Parathyroid adenoma (tissue), 2 donors: ENCODE data around the gene TOB1.

Experiments used
- H2AFZ ChIP-seq: fragments of 300-600 bp; sonication (generic); one replicate; pipeline ENCODE4 v1.7.0; 2017; ENCODE audit warnings: antibody characterized with exemption, mild to moderate bottlenecking
- H3K27ac ChIP-seq: fragments of 300-600 bp; sonication (generic); one replicate; pipeline ENCODE4 v1.7.0; 2017
- H3K27me3 ChIP-seq: fragments of 300-600 bp; sonication (generic); one replicate; pipeline ENCODE4 v1.7.0; 2017; ENCODE audit warnings: low read length; ENCODE audit not compliant: control insufficient read depth, insufficient read depth
- H3K36me3 ChIP-seq: fragments of 300-600 bp; sonication (generic); one replicate; pipeline ENCODE4 v1.7.0; 2017; ENCODE audit warnings: low read length; ENCODE audit not compliant: control insufficient read depth, insufficient read depth
- H3K4me1 ChIP-seq: fragments of 300-600 bp; sonication (generic); one replicate; pipeline ENCODE4 v1.7.0; 2017; ENCODE audit warnings: control low read depth
- H3K4me2 ChIP-seq: fragments of 300-600 bp; sonication (generic); one replicate; pipeline ENCODE4 v1.7.0; 2017; ENCODE audit warnings: low read length
- H3K4me3 ChIP-seq: fragments of 300-600 bp; sonication (generic); one replicate; pipeline ENCODE4 v1.7.0; 2017; ENCODE audit warnings: low read depth, low read length
- H3K79me2 ChIP-seq: fragments of 300-600 bp; sonication (generic); one replicate; pipeline ENCODE4 v1.7.0; 2017; ENCODE audit warnings: control low read depth
- H3K9ac ChIP-seq: fragments of 300-600 bp; sonication (generic); one replicate; pipeline ENCODE4 v1.7.0; 2017; ENCODE audit warnings: mild to moderate bottlenecking
- H3K9me3 ChIP-seq: fragments of 300-600 bp; sonication (generic); one replicate; pipeline ENCODE4 v1.7.0; 2017; ENCODE audit warnings: low read length; ENCODE audit not compliant: control insufficient read depth
- TF ChIP-seq, protein P1 (sequence below): fragments of 300-600 bp; sonication (generic); IDR thresholded peaks from one replicate; pipeline ENCODE4 v1.7.0; 2017; ENCODE audit warnings: antibody characterized with exemption, mild to moderate bottlenecking
- donor health status: primary hyperparathyroidism.

TOB1 gene

DNA sequence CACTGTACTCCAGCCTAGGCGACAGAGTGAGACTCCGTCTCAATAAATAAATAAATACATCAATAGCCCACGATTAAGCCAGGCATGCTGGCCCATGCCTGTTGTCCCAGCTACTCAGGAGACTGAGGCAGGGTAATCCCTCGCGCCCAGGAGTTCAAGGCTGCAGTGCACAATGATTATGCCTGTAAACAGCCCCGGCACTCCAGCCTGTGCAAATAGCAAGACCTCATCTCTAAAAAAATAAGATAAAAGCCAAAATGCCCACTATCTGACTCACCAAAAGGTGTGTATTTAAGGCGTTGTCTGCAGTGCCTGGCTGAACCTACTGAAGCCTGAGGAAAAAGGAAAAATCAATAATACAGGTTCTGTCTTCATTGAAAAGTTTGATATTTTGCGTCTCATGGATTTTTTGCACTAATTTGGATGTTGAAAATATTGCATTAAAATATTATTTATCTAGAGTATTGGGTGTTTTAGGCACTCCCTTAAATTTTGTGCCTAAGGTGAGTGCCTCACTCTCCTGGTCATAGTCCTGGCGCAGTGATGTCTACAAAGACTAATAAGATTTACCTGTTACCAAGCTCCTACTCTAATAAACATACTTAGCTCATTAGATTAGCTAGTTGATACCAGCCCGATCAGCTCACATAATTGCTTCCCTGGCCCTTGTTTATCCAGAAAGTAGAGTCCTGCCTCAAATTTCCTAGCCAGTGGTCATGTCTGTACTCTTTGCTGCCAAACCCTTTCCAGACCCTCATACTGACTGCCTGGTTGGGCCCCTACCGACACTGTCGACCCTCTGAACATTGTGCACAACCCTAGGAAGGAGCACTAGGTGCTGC lies 24.7 kb upstream of the TOB1 start:
- TF ChIP-seq, protein P1, sequence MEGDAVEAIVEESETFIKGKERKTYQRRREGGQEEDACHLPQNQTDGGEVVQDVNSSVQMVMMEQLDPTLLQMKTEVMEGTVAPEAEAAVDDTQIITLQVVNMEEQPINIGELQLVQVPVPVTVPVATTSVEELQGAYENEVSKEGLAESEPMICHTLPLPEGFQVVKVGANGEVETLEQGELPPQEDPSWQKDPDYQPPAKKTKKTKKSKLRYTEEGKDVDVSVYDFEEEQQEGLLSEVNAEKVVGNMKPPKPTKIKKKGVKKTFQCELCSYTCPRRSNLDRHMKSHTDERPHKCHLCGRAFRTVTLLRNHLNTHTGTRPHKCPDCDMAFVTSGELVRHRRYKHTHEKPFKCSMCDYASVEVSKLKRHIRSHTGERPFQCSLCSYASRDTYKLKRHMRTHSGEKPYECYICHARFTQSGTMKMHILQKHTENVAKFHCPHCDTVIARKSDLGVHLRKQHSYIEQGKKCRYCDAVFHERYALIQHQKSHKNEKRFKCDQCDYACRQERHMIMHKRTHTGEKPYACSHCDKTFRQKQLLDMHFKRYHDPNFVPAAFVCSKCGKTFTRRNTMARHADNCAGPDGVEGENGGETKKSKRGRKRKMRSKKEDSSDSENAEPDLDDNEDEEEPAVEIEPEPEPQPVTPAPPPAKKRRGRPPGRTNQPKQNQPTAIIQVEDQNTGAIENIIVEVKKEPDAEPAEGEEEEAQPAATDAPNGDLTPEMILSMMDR, result no peak
- Histone ChIP-seq H3K9me3 (no peaks in the 10 kb centered on the region), H3K27me3 (no peaks in the 10 kb centered on the region), H3K27ac (no peak overlapping the region), H3K4me2 (no peak overlapping the region), H3K4me3 (no peak overlapping the region), H2AFZ (peak overlapping the region; percentile 35), H3K36me3 (no peaks in the 10 kb centered on the region), H3K79me2 (peaks cover 4% of the 10 kb centered on the region), H3K4me1 (peaks cover 15% of the 10 kb centered on the region), H3K9ac (no peak overlapping the region)

DNA sequence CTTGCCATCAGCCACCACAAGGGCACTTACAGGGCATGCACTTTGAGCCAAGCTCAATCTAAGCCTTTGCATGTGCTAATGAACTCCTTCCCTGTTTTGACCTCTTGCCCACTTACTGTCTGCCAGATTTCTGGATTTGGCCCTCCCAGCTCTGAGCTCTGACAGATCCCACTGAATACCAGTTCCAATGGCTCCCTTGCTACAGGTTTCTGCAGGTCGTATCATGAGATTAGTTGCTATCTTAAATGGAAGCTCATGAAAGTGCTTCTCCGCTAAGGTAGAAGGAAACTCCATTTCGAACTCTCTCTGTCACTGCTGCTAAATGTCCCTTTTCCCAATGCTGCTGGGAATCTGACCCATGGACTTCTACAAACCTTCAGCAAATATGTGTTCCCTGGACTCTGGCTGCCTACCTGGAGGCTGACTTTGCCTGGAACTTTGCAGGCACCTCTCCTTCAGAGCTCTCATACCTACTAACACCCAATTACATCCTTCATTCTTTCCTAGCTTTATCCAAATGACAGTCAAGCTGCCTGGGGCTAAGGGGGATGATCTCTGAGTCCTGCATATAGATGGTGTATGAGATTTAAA lies 23.5 kb upstream of the TOB1 start:
- no peak overlapping the region for H3K9ac ChIP-seq
- H3K79me2 ChIP-seq, result peaks cover 3% of the 10 kb centered on the region
- peaks cover 20% of the 10 kb centered on the region for H3K4me1 ChIP-seq

GRCh38 chr17:50887705-50888245 lies 21.6 kb upstream of the TOB1 start:
- Histone ChIP-seq H3K27me3 (no peaks in the 10 kb centered on the region), H3K4me1 (peaks cover 24% of the 10 kb centered on the region), H3K4me2 (no peak overlapping the region), H3K9me3 (no peaks in the 10 kb centered on the region), H2AFZ (peak overlapping the region; percentile 27), H3K4me3 (no peak overlapping the region), H3K36me3 (no peaks in the 10 kb centered on the region), H3K9ac (no peak overlapping the region), H3K27ac (no peak overlapping the region), H3K79me2 (no peaks in the 10 kb centered on the region)
- TF ChIP-seq, protein P1, result no peak

More for the DNA sequence above, 23.5 kb upstream of the TOB1 start:
- Histone ChIP-seq H3K4me3 (no peak overlapping the region), H3K27me3 (no peaks in the 10 kb centered on the region), H3K36me3 (no peaks in the 10 kb centered on the region), H3K27ac (no peak overlapping the region), H2AFZ (peak overlapping the region; percentile 26), H3K9me3 (no peaks in the 10 kb centered on the region), H3K4me2 (no peak overlapping the region)
- TF ChIP-seq, protein P1, result no peak

GRCh38 chr17:50884439-50885311 lies 18.5 kb upstream of the TOB1 start:
- Histone ChIP-seq H3K4me1 (peaks cover 16% of the 10 kb centered on the region), H3K9ac (no peak overlapping the region), H3K4me2 (no peak overlapping the region), H3K36me3 (no peaks in the 10 kb centered on the region), H3K9me3 (no peaks in the 10 kb centered on the region), H2AFZ (peak overlapping the region; percentile 77), H3K27ac (peak overlapping the region; percentile 16), H3K27me3 (no peaks in the 10 kb centered on the region), H3K4me3 (no peak overlapping the region), H3K79me2 (no peaks in the 10 kb centered on the region)
- TF ChIP-seq, protein P1, result no peak
